Chondrocyte (in vitro differentiated cells): Measurements from ENCODE around the gene PLCB4. TPM values are rescaled to one million over a fixed set of nuclear protein-coding genes. Genes with fewer than 3 reads are reported as not detected.

Source experiments
- DNase-seq: peaks from one replicate; pipeline ENCODE4 v3.0.0; 2021; ENCODE audit warnings: mixed read lengths, low spot score
- H3K27ac Mint-ChIP-seq: one replicate; pipeline ENCODE4 v1.8.0; 2021; ENCODE audit warnings: mild to moderate bottlenecking, moderate library complexity, mixed read lengths; ENCODE audit not compliant: unreplicated experiment
- H3K27me3 Mint-ChIP-seq: 2 replicates; pipeline ENCODE4 v1.8.0; 2021; ENCODE audit warnings: low read depth, mixed read lengths
- H3K36me3 Mint-ChIP-seq: 2 replicates; pipeline ENCODE4 v1.8.0; 2021; ENCODE audit warnings: low read depth, mixed read lengths
- H3K4me1 Mint-ChIP-seq: 2 replicates; pipeline ENCODE4 v1.8.0; 2021; ENCODE audit warnings: low read depth, mild to moderate bottlenecking, mixed read lengths
- H3K4me3 Mint-ChIP-seq: one replicate; pipeline ENCODE4 v1.8.0; 2021; ENCODE audit warnings: mild to moderate bottlenecking, moderate library complexity, mixed read lengths; ENCODE audit not compliant: unreplicated experiment
- H3K9me3 Mint-ChIP-seq: 2 replicates; pipeline ENCODE4 v1.8.0; 2021; ENCODE audit warnings: low read depth, mixed read lengths
- CTCF ChIP-seq: fragments of 200-600 bp; sonication (generic); IDR thresholded peaks from 2 replicates; pipeline ENCODE4 v1.5.0; 2021; ENCODE audit warnings: antibody characterized with exemption, mild to moderate bottlenecking, moderate library complexity
- total RNA-seq: library from RNA; stranded (reverse); gene quantifications from 3 replicates; pipeline ENCODE4 v1.2.1, GENCODE V29; 2021

PLCB4 gene
- total RNA-seq, 1 donor from 2014 or later: 13.3 TPM

GRCh38 chr20:9483131-9483530, 414.2 kb downstream of the PLCB4 start:
- Mint-ChIP-seq H3K27me3 (no peaks in the 10 kb centered on the region), H3K9me3 (no peaks in the 10 kb centered on the region), H3K4me1 (peaks cover 19% of the 10 kb centered on the region), H3K27ac (no peak overlapping the region), H3K36me3 (peaks cover 8% of the 10 kb centered on the region), H3K4me3 (no peak overlapping the region)
- no peak for TF ChIP-seq CTCF
- DNase-seq: no peak

GRCh38 chr20:9485614-9486340, 416.9 kb downstream of the PLCB4 start:
- no peak for DNase-seq
- Mint-ChIP-seq H3K4me1 (peaks cover 20% of the 10 kb centered on the region), H3K27me3 (no peaks in the 10 kb centered on the region)

GRCh38 chr20:9487231-9487630, 418.3 kb downstream of the PLCB4 start:
- Mint-ChIP-seq H3K36me3 (no peaks in the 10 kb centered on the region), H3K9me3 (no peaks in the 10 kb centered on the region), H3K4me3 (no peak overlapping the region), H3K4me1 (peaks cover 29% of the 10 kb centered on the region), H3K27ac (no peak overlapping the region), H3K27me3 (no peaks in the 10 kb centered on the region)
- DNase-seq: no peak
- no peak for TF ChIP-seq CTCF

More at GRCh38 chr20:9485614-9486340, 416.9 kb downstream of the PLCB4 start:
- H3K4me3 Mint-ChIP-seq: no peak overlapping the region
- TF ChIP-seq CTCF: no peak
- peaks cover 1% of the 10 kb centered on the region for H3K36me3 Mint-ChIP-seq
- no peak overlapping the region for H3K27ac Mint-ChIP-seq
- H3K9me3 Mint-ChIP-seq: no peaks in the 10 kb centered on the region

- Mint-ChIP-seq H3K4me3 (no peak overlapping the region), H3K36me3 (no peaks in the 10 kb centered on the region), H3K27me3 (no peaks in the 10 kb centered on the region), H3K27ac (no peak overlapping the region), H3K4me1 (peaks cover 30% of the 10 kb centered on the region), H3K9me3 (no peaks in the 10 kb centered on the region)
- TF ChIP-seq CTCF: no peak
- DNase-seq: no peak
Measured at GRCh38 chr20:9488063-9488462, 419.2 kb downstream of the PLCB4 start.

- no peaks in the 10 kb centered on the region for H3K36me3 Mint-ChIP-seq
- H3K9me3 Mint-ChIP-seq: no peaks in the 10 kb centered on the region
- H3K27me3 Mint-ChIP-seq: no peaks in the 10 kb centered on the region
- H3K4me1 Mint-ChIP-seq: peaks cover 34% of the 10 kb centered on the region
- H3K27ac Mint-ChIP-seq: no peak overlapping the region
- no peak overlapping the region for H3K4me3 Mint-ChIP-seq
- no peak for TF ChIP-seq CTCF
- no peak for DNase-seq
Measured at GRCh38 chr20:9490161-9490560, 421.3 kb downstream of the PLCB4 start.
